SKM-1 (cell line): Measurements from ENCODE around the gene DEUP1.
"Not testable (repeated sequence)": the region's sequence is repeated elsewhere in the genome, so short reads cannot be mapped to it uniquely, and the experiment has no call there.

Source experiments
- DNase-seq: peaks from one replicate; lab custom pipeline; 2025; ENCODE audit not compliant: unreplicated experiment; lab: John Stamatoyannopoulos, UW

The DEUP1 gene

GRCh38 chr11:93330446-93330984, at the start of gene DEUP1:
DEUP1 (plus strand) TSS chr11:93330742; CDS start chr11:93332260, 1,518 bp downstream.
- no peak for DNase-seq

GRCh38 chr11:93285430-93285829, 45.1 kb upstream of the DEUP1 start:
- no peak for DNase-seq

- DNase-seq, result no peak
These were observed 43.1 kb upstream of the DEUP1 start for GRCh38 chr11:93287434-93287833.

DNA sequence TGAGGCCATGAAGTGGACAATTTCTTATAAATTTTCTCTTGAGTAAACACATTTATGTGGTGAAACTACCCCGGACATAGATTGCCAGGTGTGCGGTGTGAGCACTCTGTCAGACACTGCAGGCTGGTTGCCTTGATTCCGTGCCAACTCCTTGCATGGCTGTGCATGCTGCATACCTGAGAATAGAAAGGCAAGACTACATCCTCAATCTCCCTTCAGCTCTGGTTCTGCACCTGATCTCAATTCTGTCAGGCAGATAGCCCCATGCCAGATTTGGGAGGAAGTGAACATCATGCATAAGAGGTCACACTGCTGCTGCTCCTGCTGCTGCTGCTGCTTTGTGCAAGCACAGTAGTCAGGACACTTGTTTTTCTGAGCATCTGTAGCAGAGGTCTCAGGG, 42.5 kb upstream of the DEUP1 start:
- no peak for DNase-seq

DNA sequence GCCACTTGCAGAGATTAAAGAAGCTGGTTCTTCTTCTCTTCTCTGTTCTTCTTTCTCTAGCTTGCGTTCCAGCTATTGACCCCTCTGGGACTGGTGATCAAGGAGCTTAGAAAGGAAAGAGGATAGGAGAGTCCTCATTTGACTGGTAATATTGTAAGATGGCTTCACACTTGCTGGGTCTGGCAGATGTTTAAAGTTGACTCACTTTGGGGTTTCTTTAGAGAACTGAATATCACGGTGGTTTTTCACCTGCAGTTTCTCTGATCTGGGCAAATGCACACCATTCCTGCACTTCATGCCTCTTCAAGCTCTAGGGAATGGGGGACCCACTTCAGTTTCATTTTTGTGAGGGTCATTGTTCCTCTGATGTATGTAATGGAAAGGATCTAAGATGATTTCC, 41.8 kb upstream of the DEUP1 start:
- no peak for DNase-seq

DNA sequence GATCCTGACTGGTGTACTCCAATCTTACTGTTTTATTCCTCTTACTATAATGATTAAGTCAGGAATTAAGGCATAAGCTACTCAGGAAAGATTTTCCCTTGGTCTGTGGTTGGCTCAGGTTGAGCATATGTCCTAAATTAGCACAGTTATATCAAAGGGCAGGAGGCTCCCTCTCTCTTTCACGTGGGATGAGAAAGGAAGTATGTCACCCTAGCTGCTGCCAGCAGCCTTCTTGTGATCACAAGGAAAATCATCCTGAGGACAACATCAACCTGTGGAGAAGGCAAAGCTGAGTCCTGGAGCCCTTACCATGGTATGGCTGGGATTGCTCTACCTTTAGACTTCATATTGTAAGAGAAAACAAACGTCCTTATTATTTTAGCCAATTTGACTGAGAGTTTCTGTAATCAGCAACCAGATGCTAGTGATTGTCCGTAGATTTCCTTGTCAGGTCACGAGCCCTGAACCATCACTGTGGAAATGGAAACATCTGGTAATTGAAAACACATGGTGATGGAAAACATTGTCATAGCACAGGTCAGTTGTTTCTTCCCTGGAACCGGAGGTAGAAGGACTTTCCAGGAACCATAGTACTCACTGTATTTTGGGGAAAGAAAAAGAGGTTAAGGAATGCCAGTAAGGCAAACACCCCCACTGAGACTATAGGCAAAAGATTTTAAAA, 40.6 kb upstream of the DEUP1 start:
- no peak for DNase-seq

GRCh38 chr11:93291110-93291509, 39.4 kb upstream of the DEUP1 start:
- no peak for DNase-seq

GRCh38 chr11:93291898-93292297, 38.6 kb upstream of the DEUP1 start:
- DNase-seq, result no peak

DNA sequence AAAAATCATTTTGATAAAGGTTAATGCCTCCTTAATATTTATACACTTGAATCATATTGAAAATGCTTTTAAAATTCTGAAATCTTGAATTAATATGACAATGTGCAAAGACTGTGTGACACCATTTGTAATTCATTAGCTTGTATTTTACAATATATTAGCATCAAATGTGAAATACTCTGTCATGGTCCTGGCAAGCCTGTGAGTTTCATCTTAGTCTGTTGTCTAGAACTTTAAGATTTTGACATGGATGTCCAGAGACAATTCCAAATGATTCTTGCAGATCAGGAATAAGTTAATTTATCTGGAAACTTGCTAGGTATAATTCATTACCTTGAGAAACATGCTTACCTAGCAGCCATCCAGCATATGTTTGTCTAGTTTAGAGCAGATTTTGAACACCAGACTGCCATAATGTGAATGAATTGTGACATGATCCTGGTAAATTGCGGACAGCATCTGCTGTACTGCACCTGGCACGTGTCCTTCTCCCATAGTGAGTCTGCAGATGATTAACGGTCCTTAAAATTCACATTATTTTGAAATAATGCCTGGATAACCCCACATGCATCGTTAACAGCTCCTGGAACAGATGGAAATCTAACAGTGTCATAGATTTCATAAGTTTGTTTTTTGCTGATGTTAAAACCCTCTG, 34.5 kb upstream of the DEUP1 start:
- DNase-seq, result no peak

GRCh38 chr11:93303689-93304088, 26.9 kb upstream of the DEUP1 start:
- no peak for DNase-seq

- DNase-seq, result not testable (repeated sequence)
These were observed 16.1 kb upstream of the DEUP1 start for GRCh38 chr11:93314399-93314798.

DNA sequence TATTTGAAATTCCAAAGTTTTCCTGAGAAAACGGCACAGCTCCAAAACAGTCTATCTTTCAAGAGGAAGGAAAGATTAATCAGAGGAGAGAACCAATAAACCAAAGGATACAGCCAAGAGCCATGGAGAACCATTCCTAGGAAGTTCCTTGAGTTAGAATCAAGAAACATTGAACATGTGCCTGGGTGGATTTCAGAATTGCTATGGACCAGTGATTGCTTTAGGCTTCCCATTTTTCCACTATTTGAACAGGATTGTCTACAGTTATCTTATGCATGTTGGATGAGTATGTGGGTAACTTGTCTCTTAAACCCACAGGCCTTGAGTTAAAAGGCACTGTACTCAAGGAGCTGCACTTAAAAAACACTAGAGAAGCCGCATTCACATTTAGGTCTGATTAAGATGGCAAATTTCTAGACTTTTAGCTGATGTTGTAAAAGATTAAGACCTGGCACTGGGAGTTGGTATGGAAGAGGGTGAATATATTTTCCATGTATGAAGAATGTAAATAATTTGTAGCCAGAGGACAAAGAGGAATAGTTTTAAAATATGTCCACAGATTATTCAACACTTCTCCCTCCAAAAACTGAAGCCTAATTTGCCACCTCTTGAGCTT, 11.2 kb upstream of the DEUP1 start:
- DNase-seq, result no peak

DNA sequence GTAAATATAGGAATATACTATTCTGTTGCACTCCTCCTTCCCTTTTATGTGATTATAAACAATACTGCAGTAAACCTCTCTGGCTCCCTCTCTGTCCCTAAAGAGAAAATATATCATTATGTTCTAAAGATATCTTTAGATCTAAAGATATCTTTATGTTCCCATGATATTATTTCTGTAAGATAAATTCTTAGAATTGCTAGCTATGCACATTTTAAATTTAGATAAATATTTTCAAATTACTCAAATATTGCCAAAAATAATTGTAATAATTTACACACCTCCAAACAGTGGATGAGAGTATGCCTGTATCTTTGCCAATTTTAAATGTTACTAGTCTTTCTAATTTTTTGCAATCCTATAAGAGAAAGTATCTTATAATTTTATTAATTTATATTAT, 10.3 kb upstream of the DEUP1 start:
- DNase-seq, result no peak

- DNase-seq, result no peak
These were observed 8.3 kb upstream of the DEUP1 start for GRCh38 chr11:93322207-93322606.

GRCh38 chr11:93323747-93324146, 6.8 kb upstream of the DEUP1 start:
- no peak for DNase-seq

DNA sequence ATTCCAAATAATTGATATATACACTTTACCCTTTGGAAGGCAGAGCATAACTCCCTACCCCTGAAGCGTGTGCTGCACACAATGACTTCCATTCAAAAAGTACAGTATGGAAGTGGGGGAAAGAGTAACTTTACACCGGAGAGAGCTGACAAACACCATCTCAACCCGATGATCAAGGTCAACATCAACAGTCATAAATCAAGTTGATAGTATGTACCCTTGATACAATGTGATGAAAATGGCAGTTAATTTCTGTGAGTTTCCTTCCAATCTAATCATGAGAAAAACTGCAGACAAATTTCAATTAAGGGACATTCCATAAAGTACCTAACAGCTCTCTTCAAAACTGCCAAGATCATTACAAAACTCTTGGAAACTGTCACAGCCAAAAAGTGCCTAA, 6.0 kb upstream of the DEUP1 start:
- DNase-seq, result no peak

DNA sequence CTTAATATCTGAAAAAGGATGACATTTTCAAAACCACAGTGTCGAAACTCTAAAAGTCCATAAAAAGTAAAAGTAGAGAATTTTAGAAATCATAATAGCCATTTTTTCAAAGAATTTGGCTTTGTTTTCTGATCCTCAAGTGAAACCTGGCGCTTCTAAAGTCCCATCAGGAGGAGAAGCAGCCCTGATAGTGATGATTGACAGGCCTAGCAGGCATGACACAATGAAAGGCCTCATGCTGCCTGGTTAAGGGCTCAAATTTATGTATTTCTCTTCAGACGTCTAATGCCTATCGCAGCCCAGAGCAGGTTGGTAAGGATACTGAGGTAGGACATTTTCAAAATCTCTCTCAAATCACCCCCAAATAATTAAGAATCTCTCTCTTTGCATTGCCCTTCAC, 3.9 kb upstream of the DEUP1 start:
- DNase-seq, result no peak

DNA sequence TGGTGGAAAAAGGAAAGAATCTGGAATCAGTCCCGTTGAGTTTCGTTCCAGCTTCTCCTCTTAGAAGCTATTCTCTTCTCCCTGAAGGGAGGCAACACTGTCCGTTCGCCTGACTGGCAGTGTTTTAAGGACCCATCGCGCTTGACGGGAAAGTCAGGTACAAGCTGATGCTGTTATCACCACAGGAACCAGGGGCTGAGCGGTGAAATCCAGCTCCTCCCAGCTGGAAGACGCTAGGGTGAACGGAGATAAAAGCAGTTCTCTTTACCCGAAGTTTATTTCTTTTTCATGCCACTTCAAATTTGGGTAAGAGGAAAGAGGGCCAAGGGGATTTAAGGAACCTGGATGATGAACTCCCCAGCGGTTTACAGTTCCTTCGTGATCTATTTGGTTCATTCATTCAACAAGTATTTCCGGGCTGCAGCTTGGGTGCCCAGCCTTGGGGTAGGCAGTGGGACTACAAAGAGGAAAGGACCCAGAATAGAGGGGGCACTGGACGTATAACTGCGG, 551 bp upstream of the DEUP1 start:
- no peak for DNase-seq

- DNase-seq, result no peak
These were observed 9.7 kb downstream of the DEUP1 start for GRCh38 chr11:93340223-93340622.

DNA sequence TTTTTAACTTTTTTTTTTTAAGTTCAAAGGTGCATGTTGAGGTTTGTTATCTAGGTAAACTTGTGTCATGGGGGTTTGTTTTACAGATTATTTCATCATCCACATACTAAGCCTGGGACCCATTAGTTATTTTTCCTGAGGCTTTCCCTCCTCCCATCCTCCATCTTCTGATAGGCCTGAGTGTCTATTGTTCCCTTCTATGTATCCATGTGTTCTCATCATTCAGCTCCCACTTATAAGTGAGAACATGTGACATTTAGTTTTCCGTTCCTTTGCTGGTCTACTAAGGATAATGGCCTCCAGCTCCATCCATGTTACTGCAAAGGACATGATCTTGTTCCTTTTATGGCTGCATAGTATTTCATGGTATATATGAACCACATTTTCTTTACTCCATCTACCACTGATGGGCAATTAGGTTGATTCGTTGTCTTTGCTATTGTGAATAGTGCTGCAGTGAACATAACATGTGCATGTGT, 14.4 kb downstream of the DEUP1 start:
- no peak for DNase-seq

DNA sequence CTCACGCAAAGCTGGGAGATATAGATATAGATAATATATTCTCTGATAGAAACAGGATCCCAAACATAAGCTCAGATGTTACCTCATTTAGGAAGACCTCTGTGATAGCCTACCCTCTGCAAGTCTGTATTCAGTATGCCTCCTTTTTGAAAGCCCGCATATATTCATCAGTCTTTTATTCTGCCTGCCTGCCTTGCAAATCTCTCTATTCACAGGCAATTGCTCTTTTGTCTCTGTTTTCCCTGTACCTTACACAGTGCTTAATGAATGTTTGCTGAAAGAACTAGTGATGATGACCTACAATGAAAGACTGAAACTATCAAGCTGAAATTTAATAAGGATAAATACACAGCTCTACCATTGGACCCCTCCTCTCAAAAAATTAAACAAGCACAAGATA, 18.4 kb downstream of the DEUP1 start:
- no peak for DNase-seq

DNA sequence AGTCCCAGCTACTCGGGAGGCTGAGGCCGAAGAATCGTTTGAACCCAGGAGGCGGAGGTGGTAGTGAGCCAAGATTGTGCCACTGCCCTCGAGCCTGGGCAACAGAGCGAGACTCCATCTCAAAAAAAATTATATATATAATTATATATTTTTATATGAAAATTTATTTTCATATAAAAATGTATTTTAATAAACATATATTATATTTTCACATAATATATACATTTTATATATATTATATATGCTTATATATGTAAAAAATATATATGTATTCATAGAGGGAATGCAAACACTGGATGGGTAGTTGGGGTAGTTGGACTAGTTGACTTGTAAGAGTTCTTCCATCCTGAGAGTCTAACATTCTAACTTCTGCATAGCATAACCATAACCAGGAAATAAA, 20.3 kb downstream of the DEUP1 start:
- DNase-seq, result no peak
